GM12878 (cell line): Measurements from ENCODE around the gene ACTL6A. TPM values are rescaled to one million over a fixed set of nuclear protein-coding genes. Genes with fewer than 3 reads are reported as not detected.
A peak's percentile ranks its signal among the peaks of the same experiment; 100 is the strongest.

Experiments used
- ATAC-seq: fragments of 200-7000 bp; cut with Tn5 transposase; 3 replicates; pipeline ENCODE4 v1.9.1; 2020; ENCODE audit warnings: mild to moderate bottlenecking, moderate library complexity
- BruUV-seq: library from RNA; stranded (reverse); fragments of 400-500 nt; replicated peaks from 2 replicates; lab custom pipeline; 2021; lab: Mats Ljungman, UMichigan
- CTCF ChIA-PET: fragments of 300-600 bp; sonication (Branson Sonifier 250); formaldehyde crosslinking; extraction: SDS; loops from one replicate; lab custom pipeline; 2021; ENCODE audit warnings: inconsistent platforms; lab: Yijun Ruan, JAX
- POLR2A ChIA-PET: fragments of 350-600 bp; formaldehyde crosslinking; extraction: SDS; loops from one replicate; lab custom pipeline; 2021; ENCODE audit warnings: inconsistent platforms; lab: Charles Lee
- RAD21 ChIA-PET: fragments of 300-600 bp; sonication (Branson Sonifier 250); formaldehyde crosslinking; loops from one replicate; lab custom pipeline; 2023; ENCODE audit warnings: antibody characterized with exemption; ENCODE audit not compliant: unreplicated experiment; lab: Charles Lee
- SMC1A ChIA-PET: fragments of 300-600 bp; sonication (Branson Sonifier 250); formaldehyde crosslinking; loops from one replicate; lab custom pipeline; 2023; ENCODE audit not compliant: unreplicated experiment, uncharacterized antibody; lab: Charles Lee
- DNase-seq: peaks from one replicate; pipeline ENCODE4 v3.0.0-alpha.2; 2011; ENCODE audit warnings: low read depth, low spot score
- FAIRE-seq: peaks from 3 replicates; lab custom pipeline; 2011; peaks lifted over from hg19 to GRCh38; lab: Jason Lieb, UNC
- H2AFZ ChIP-seq: 2 replicates; pipeline ENCODE4 v1.6.0; 2011; ENCODE audit warnings: low read depth, low read length, control low read depth; ENCODE audit not compliant: control insufficient read depth
- H3K27ac ChIP-seq: 2 replicates; pipeline ENCODE4 v1.5.1; 2011; ENCODE audit warnings: control low read depth; ENCODE audit not compliant: control insufficient read depth, insufficient read depth
- H3K27me3 ChIP-seq, 2 experiments: replicated peaks in 1 of 2; 2 replicates each; pipeline versions ENCODE4 v1.6.0 to v1.6.1; 2011; ENCODE audit warnings: low read length in 1 of 2; ENCODE audit not compliant: control insufficient read depth in 2 of 2, insufficient read depth in 2 of 2
- H3K36me3 ChIP-seq, 2 experiments: 2 replicates each; pipeline ENCODE4 v1.5.1; 2011; ENCODE audit warnings: low read length in 1 of 2; ENCODE audit not compliant: control insufficient read depth in 2 of 2, insufficient read depth in 2 of 2
- H3K4me1 ChIP-seq: 2 replicates; pipeline ENCODE4 v1.6.1; 2011; ENCODE audit warnings: mild to moderate bottlenecking, low read length, moderate library complexity, mixed read lengths; ENCODE audit not compliant: control insufficient read depth, insufficient read depth
- H3K4me2 ChIP-seq: 2 replicates; pipeline ENCODE4 v1.6.0; 2011; ENCODE audit warnings: control low read depth; ENCODE audit not compliant: control insufficient read depth, insufficient read depth
- H3K4me3 ChIP-seq: fragments of 200-600 bp; sonication (generic); 2 replicates; pipeline ENCODE4 v1.5.1; 2016
- H3K79me2 ChIP-seq: 2 replicates; pipeline ENCODE4 v1.6.0; 2011; ENCODE audit warnings: low read length; ENCODE audit not compliant: control insufficient read depth, insufficient read depth
- H3K9ac ChIP-seq: 2 replicates; pipeline ENCODE4 v1.8.0; 2011; ENCODE audit warnings: low read length, control low read depth, mixed read lengths; ENCODE audit not compliant: control insufficient read depth, insufficient read depth
- H3K9me3 ChIP-seq: replicated peaks from 3 replicates; pipeline ENCODE4 v1.5.1; 2011; ENCODE audit warnings: mild to moderate bottlenecking, low read length; ENCODE audit not compliant: control insufficient read depth, insufficient read depth
- H4K20me1 ChIP-seq: 2 replicates; pipeline ENCODE4 v1.6.0; 2011; ENCODE audit not compliant: control insufficient read depth, insufficient read depth
- ATF2 ChIP-seq: IDR thresholded peaks from 2 replicates; pipeline ENCODE4 v1.6.1; 2012; ENCODE audit warnings: low read length, inconsistent platforms
- ATF7 ChIP-seq: fragments of 450-650 bp; IDR thresholded peaks from 2 replicates; pipeline ENCODE4 v1.6.1; 2016; ENCODE audit warnings: low read depth, mild to moderate bottlenecking
- CBX5 ChIP-seq: sonication (generic); IDR thresholded peaks from 2 replicates; pipeline ENCODE4 v1.6.1; 2016; ENCODE audit warnings: low read depth, moderate library complexity, mild to moderate bottlenecking, inconsistent platforms
- CHD1 ChIP-seq: IDR thresholded peaks from 2 replicates; pipeline ENCODE4 v1.6.1; 2012; ENCODE audit warnings: low read depth, low read length, improper control_type of control experiment
- CTCF ChIP-seq, 3 experiments: IDR thresholded peaks in 2 of 3; conservative IDR thresholded peaks in 1 of 3; 2 replicates each; pipeline ENCODE4 v1.5.1; 2011; ENCODE audit warnings: low read depth in 3 of 3, low read length in 3 of 3, mild to moderate bottlenecking in 3 of 3, control low read depth in 2 of 3, moderate library complexity in 2 of 3, inconsistent platforms in 1 of 3, mixed read lengths in 1 of 3; ENCODE audit not compliant: control insufficient read depth in 2 of 3, insufficient read depth in 1 of 3; ENCODE audit errors: extremely low read depth in 1 of 3
- EP300 ChIP-seq, 2 experiments: fragments of 150-350 bp in 1 of 2; IDR thresholded peaks; 2 replicates each; pipeline ENCODE4 v1.6.1; 2011 to 2012; ENCODE audit warnings: low read depth in 2 of 2, low read length in 2 of 2, borderline replicate concordance in 1 of 2, improper control_type of control experiment in 1 of 2, inconsistent platforms in 1 of 2; ENCODE audit not compliant: control insufficient read depth in 1 of 2
- ETV6 ChIP-seq, 2 experiments: fragments of 450-650 bp in 1 of 2; IDR thresholded peaks in 1 of 2; conservative IDR thresholded peaks in 1 of 2; 2 replicates each; pipeline ENCODE4 v1.6.1; 2014; ENCODE audit warnings: antibody characterized with exemption in 1 of 2, borderline replicate concordance in 1 of 2, low read depth in 1 of 2, mild to moderate bottlenecking in 1 of 2, moderate library complexity in 1 of 2
- FOS ChIP-seq: IDR thresholded peaks from 3 replicates; pipeline ENCODE4 v1.6.1; 2011; ENCODE audit warnings: borderline replicate concordance; ENCODE audit not compliant: insufficient read length; ENCODE audit errors: extremely low read depth
- IRF3 ChIP-seq: fragments of 450-650 bp; IDR thresholded peaks from 2 replicates; pipeline ENCODE4 v1.6.1; 2014; ENCODE audit warnings: mild to moderate bottlenecking
- KAT2A ChIP-seq: conservative IDR thresholded peaks from 2 replicates; pipeline ENCODE4 v1.6.1; 2011; ENCODE audit warnings: low read depth, low read length; ENCODE audit not compliant: control insufficient read depth
- POLR2AphosphoS2 ChIP-seq: IDR thresholded peaks from 2 replicates; pipeline ENCODE4 v1.6.1; 2011; ENCODE audit warnings: low read depth, mild to moderate bottlenecking, low read length, improper control_type of control experiment, moderate library complexity
- RCOR1 ChIP-seq: conservative IDR thresholded peaks from 2 replicates; pipeline ENCODE4 v1.6.1; 2012; ENCODE audit warnings: low read depth, low read length, improper control_type of control experiment
- RELB ChIP-seq: fragments of 450-650 bp; IDR thresholded peaks from 2 replicates; pipeline ENCODE4 v1.6.1; 2017; ENCODE audit warnings: low read depth, mild to moderate bottlenecking, moderate library complexity
- SMARCA5 ChIP-seq: fragments of 450-650 bp; IDR thresholded peaks from 2 replicates; pipeline ENCODE4 v1.6.1; 2017; ENCODE audit warnings: mild to moderate bottlenecking
- USF2 ChIP-seq: IDR thresholded peaks from 2 replicates; pipeline ENCODE4 v1.6.1; 2011; ENCODE audit warnings: low read depth, low read length, improper control_type of control experiment, borderline replicate concordance
- YY1 ChIP-seq: IDR thresholded peaks from 2 replicates; pipeline ENCODE4 v1.6.1; 2011; ENCODE audit warnings: low read depth, mild to moderate bottlenecking, low read length
- ZNF274 ChIP-seq: IDR thresholded peaks from one replicate; pipeline ENCODE4 v1.8.0; 2011; ENCODE audit not compliant: insufficient read length, insufficient read depth
- WGBS: methylation state at CpG from one replicate; pipeline ENCODE4 v1.1.6; 2016; ENCODE audit warnings: low lambda C conversion rate; ENCODE audit not compliant: insufficient replicate concordance, insufficient coverage; ENCODE audit errors: missing lambda C conversion rate; 5-methylcytosine and 5-hydroxymethylcytosine counted together
- in situ Hi-C: fragments of 300-500 bp; cut with MboI; formaldehyde crosslinking; loops from 9 replicates; pipeline ENCODE4 v1.14.3; 2018; ENCODE audit warnings: mixed read lengths
- intact Hi-C: fragments of 100-400 bp; cut with micrococcal nuclease; formaldehyde crosslinking; loops from one replicate; pipeline ENCODE4 v1.14.2; 2022; ENCODE audit not compliant: unreplicated experiment
- polyA plus RNA-seq, 11 experiments: library from polyadenylated mRNA; depleted of rRNA in 4 of 11; unstranded in 6 of 11; stranded (reverse) in 5 of 11; fragments of >200 nt; fragmentation: Nextera tagmentation in 4 of 11; fragmentation: Illumina TruSeq in 1 of 11; extraction: Ambion mirVana in 4 of 11; extraction: Trizol in 1 of 11; gene quantifications; 1 replicate in 1 of 11; 2 replicates in 10 of 11; pipeline versions ENCODE4 v1.2.1 to v1.2.3, GENCODE V29; 2011 to 2016; ENCODE audit warnings: inconsistent platforms in 2 of 11, missing spikeins in 2 of 11, low read depth in 1 of 11
- total RNA-seq, 4 experiments: library from RNA; depleted of rRNA in 3 of 4; stranded (reverse); fragments of >200 nt in 3 of 4; fragmentation: Illumina TruSeq in 1 of 4; extraction: Trizol in 1 of 4; gene quantifications; 2 replicates each; pipeline versions ENCODE4 v1.2.1 to v1.2.3, GENCODE V29; 2013 to 2021

ACTL6A gene
- total and polyA plus RNA-seq, 10 of the 15 experiments (the other 5 are each of a cell fraction or from before 2014, with no cell fraction given) = 70.2 to 197 (median 105) TPM

- 41% methylated on average over 4 of the region's 4 CpGs for WGBS
- peaks cover 52% of the 10 kb centered on the region for H3K79me2 ChIP-seq
- in situ Hi-C loops = no loop called here
- TF ChIP-seq SMARCA5 (no peak), ATF7 (no peak), ZNF274 (no peak), CTCF (IDR thresholded peaks at IDR 0.05 in 2 of 3, conservative IDR thresholded peaks at IDR 0.05 in 1 of 3; ENCODE audit: control insufficient read depth in 2 of 3, extremely low read depth in 1 of 3, insufficient read depth in 1 of 3, low read depth in 3 of 3, low read length in 3 of 3) (no peak), ETV6 (conservative IDR thresholded peaks at IDR 0.05 in 1 of 2, IDR thresholded peaks at IDR 0.05 in 1 of 2; ENCODE audit: borderline replicate concordance in 1 of 2, low read depth in 1 of 2) (no peak), POLR2AphosphoS2 (no peak), CBX5 (no peak), FOS (no peak), KAT2A (no peak), ATF2 (no peak), EP300 (IDR thresholded peaks at IDR 0.05; ENCODE audit: borderline replicate concordance in 1 of 2, control insufficient read depth in 1 of 2, low read depth in 2 of 2, low read length in 2 of 2) (no peak), CHD1 (no peak), YY1 (no peak), RCOR1 (no peak), RELB (no peak), USF2 (no peak), IRF3 (no peak)
These were observed 40.6 kb downstream of the ACTL6A start for GRCh38 chr3:179603321-179603720.

More at GRCh38 chr3:179603321-179603720, 40.6 kb downstream of the ACTL6A start:
- H3K36me3 ChIP-seq = peaks cover 4 to 17% of the 10 kb centered on the region in 2 experiments; a peak in 3 of 4 replicates
- peak overlapping the region; percentile 90 for H3K9ac ChIP-seq
- no TSS peak for BruUV-seq
- H3K27me3 ChIP-seq = no peaks in the 10 kb centered on the region
- POLR2A ChIA-PET = interaction anchor here (0.6 to 1.8 kb wide), 5 partner anchors 9 to 508 kb away, joined by 3 to 4 read pairs (median 3); partner anchors contain the start of gene MFN1
- FAIRE-seq (no peak), DNase-seq (no peak), ATAC-seq (no peak)
- H3K4me3 ChIP-seq = peak overlapping the region; percentile 78
- RAD21 ChIA-PET = no interaction called here
- intact Hi-C loops = loop anchor here (5.0 kb wide), 1 partner anchor 256 kb away; the partner anchor contains the start of gene MFN1
- SMC1A ChIA-PET = interaction anchor here (1.4 to 1.5 kb wide), 2 partner anchors 34 to 41 kb away, joined by 3 to 4 read pairs; partner anchors contain the start of gene ACTL6A
- no peak overlapping the region for H3K27ac ChIP-seq
- peaks cover 16% of the 10 kb centered on the region for H3K4me1 ChIP-seq
- peak overlapping the region; percentile 49 for H3K4me2 ChIP-seq
- H2AFZ ChIP-seq = no peak overlapping the region
- CTCF ChIA-PET = interaction anchor here (0.6 to 1.0 kb wide), 2 partner anchors 30 to 46 kb away, joined by 3 to 4 read pairs; no protein-coding TSS in a partner anchor
- no peaks in the 10 kb centered on the region for H3K9me3 ChIP-seq
- no peaks in the 10 kb centered on the region for H4K20me1 ChIP-seq
